Activated CD4-positive, alpha-beta T cell treated with anti-CD3 and anti-CD28 coated beads, Interleukin-2, amount 50 U/mL, for 24 hours (primary cell): Measurements from ENCODE around the gene GRIN2A.

Source experiments
- DNase-seq, 2 donors: peaks; one replicate each; pipeline ENCODE4 v3.0.0-alpha.2; 2020; ENCODE audit warnings: low read depth in 1 of 2, low spot score in 1 of 2

Gene GRIN2A

DNA sequence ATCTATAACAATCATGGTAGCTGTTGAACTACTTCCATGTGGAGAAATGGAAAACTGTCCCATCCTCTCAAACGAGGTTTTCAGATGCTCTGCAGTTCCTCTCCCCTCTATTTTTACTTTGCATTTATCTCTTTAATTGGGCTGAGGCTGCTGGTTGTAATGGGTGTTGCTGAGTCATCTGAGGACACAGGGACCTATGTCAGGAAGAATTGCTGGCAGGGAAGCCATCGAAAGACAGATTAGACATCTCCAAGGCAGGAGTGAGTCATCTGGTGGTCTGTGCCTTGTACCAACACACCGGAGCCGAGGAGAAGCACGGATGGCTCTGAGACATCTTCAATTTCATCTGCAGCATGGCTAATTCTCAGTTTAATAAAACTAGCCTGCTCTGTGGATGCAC lies 394.5 kb downstream of the GRIN2A start:
- no peak for DNase-seq

DNA sequence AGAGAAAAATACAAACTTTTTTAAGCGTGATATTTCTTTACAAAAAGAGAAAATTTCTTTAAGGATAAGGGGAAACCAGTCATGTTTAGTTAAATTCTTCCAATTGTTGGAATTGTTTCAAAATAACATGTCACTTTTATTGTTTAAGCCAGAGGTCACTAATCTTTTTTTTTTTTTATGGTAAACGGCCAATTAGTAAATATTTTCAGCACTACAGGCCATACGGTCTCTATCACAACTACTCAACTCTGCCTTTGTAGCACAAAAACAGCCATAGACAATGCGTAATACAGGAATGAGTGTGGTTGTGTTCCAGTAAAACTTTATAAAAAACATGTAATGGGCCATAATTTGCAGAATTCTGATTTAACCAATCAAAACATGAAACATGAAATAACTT lies 401.4 kb downstream of the GRIN2A start:
- no peak for DNase-seq

DNA sequence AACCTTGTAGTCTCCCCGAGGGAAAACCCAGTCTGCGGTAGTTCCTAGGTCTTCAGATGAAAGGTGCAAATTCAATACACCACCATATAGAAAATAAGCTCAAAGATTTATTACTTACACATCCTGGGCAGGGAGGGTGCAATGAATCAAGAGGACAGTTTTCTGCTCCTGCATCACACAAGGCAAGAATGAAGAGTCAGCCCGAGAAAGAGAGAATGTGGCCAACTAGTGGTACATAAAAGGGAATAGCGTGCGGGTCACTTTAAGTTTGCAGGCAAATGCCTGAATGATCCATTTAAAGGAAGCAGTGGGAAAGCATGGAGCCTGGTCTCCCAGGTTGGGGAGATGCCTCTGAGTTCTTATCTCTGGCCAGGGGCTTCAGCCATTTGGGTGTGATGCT lies 403.4 kb downstream of the GRIN2A start:
- DNase-seq = no peak

DNA sequence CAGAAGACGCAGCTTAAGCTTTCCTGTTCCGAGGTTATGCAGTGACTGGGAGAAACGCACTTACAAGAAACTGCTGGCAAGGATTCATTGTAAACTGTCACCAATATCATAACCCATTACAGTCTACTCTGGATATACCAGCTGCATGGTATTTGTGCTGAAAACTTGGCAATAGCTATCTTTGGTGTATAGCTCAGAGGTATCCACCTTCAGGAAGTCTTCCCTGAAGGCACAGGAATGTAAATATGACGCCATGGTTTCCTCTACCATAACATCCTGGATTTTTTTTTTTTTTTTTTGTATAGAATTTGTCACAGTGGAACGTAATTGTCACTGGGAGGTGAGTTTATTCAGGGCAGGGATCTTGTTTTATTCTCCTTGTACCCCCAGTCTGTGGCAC lies 406.2 kb downstream of the GRIN2A start:
- no peak for DNase-seq

DNA sequence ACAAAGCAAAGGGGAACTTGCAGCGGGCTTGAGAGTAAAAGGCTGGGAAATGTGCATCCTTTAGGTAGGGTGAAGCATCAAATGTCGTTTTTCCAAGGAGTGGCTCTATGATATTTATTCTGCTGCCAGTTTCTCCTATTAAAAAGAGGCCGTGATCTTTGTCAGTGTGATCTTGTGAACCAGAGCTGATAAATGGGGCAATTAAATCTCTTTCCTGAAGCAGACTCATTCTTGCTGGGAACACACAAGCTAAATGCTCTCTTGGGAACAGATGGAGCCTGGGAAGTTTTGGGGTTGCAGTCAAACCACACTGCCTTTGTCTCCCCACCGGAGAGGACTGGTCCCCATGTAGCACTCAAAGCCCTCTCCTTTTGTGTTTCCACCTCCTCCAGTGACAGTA lies 408.9 kb downstream of the GRIN2A start:
- no peak for DNase-seq

DNA sequence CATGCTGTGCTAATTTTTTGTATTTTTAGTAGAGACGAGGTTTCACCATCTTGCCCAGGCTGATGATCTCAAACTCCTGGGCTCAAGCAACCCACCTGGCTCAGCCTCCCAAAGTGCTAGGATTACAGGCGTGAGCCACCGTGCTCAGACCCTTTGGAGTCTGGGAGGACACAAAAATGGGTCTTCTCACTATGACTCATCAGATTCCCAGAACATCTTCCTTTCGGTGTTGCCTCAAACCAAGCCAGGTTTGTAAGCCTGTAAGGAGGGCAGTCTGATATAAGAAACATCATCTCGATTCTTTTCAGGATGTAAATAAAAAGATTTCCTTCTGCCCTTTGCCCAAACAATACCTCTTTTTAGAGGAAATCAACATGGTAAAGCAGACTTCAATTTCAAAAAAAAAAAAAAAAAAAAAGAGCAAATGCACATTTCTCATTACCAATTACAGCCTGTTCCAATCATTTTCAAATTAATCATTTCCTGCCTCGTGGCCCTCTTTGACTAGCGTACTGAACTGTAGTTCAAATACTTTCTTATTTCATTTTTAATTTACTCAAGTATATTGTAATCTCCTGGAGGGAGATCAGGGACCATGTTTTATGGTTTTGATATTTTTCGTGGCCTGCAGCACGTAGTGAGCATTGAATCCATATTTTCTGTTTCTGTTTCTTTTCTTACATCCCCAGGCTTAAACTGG lies 409.6 kb downstream of the GRIN2A start:
- no peak for DNase-seq

DNA sequence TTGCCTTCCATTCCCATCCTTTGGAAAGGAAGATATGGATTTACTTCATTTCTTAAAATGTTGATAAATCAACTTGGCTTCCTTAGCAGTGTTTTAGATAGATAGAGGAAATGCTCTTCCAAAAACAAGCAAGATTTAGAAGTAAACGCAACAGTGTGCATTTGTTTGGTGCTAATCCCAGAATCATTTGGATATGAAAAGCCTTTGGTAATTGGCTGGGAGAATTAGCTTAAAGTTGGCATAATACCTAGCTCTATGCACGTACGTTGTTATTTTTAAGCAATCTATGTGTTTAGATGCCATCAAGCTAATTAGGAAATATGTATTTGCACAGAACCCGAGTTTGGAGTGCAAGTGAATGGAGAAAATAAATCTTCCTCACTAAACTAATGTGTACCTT lies 415.3 kb downstream of the GRIN2A start:
- DNase-seq = no peak

DNA sequence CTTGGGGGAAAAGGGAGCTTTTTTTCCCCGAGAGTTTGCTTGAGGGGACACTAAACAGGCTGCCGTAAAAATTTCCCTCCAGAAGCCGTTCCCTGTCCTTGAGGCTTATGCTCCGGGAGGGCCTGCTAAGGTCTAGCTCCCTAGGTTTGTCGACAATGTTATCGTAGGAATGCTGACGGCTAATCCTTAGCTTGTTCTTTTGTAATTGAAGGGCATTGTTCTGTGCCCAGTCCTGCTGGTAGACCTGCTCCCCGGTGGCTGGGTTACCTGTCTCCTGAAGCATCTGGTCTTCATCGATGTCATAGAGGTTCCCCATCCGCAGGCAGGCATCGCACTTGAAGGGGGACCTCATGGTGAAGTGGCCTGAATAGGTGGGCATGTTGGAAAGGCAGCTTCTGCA lies 418.7 kb downstream of the GRIN2A start:
- no peak for DNase-seq

DNA sequence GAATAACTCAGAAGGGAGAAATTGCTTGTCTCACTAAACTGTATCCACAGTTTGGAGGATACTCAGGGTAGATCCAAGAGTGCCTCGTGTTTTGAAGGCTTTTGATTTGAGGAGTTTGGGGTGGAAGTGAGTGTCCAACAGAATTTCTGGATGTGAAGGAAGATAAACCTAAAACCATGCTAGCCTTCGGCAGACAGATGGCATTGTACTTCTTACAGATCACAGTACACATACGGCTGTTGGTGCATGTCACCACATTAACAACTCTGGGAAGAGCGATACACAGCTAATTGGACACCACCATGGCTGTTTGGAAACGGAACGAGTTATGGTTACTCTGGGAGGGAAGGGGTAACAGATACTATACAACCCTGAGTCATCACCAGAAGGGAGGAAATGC lies 420.4 kb downstream of the GRIN2A start:
- no peak for DNase-seq

DNA sequence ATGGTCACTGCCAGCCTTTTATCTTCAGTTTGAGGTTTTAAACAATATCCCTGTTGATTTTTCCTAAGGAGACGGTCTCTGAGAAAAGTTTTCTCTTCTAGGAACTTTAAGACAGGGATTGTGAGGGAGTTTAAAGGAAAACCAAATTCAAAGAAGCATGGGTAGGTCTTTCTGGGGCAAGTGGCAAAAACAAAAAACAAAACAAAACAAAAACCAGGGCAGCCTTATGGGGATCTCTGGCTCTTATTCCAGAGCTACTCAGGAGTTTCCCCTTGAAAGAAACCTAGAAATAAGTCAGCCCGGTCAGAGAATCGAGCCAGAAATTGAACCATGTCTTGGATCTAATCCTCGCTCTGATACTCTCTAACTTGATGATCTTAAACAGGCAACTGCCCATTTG lies 424.5 kb downstream of the GRIN2A start:
- DNase-seq = no peak

DNA sequence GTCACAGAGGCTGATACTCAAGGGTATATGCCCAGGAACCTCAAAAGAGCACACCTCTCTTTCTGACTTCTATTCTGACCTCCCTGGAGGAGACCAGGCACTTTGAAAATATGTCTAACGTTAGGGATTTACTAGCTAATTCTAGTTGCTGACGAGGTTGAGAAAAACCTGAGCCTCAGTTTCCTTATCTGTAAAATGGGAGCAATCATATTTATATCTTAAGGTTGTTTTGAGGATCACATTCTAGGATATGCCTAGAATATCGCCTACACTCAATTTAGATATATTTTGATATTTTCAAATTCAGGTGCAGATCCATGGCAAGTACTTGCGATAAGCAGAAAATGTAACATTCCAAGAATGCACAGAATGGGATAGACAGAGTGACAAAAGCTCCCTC lies 425.8 kb downstream of the GRIN2A start:
- DNase-seq = no peak

DNA sequence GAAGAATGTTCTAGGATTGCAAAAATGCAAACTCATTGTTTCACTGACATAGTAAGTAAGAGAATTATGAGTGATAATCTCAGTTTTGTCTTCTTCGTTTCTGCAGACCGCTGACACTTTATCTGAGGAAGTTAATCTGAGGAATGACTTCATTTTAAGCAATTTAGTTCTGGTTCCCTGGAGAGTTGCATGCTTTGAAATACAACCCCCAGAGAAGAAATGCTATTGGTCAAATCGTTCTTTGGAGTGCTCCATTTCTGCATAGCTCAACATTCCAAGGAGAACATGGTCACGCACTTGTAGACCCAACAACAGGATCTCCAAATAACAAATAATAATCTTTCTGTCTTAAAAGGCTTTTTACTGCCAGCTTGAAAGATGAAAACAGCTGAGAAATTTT lies 427.1 kb downstream of the GRIN2A start:
- no peak for DNase-seq

DNA sequence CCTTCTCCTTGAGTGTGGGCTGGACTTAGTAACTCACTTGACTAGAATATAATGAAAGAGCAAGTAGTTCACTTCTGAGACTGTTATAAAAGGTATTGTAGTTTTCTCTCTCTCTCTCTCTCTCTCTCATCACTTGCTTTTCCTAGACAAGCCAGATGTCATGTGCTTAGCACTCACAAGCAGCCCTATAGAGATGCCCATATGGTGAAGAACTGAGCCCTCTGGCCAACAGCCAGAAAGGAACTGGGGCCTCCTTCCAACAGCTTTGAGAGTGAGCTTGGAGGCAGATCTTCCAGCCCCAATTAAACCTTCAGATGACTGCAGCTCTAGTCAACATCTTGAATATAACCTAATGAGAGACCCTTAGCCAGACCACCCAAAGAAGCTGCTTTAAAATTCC lies 440.5 kb downstream of the GRIN2A start:
- no peak for DNase-seq

DNA sequence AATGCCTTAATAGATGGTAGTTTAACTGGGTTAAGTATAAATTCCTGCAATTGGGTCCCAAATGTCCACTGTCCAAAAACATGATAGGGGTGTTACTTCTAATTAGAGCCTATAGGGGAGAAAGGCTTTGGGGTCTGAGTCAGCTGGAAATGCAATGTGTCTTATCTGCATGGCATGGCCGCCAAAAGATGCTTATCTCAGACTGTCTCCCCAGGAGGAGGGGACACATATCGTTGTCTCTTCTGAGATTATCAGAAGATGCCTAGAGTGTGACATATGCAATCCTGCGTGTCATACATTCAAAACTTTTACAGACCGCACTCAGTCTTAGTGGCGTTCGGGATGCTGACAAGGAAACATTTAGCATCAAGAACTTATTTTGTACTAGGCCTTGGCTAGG lies 442.9 kb downstream of the GRIN2A start:
- DNase-seq = no peak

DNA sequence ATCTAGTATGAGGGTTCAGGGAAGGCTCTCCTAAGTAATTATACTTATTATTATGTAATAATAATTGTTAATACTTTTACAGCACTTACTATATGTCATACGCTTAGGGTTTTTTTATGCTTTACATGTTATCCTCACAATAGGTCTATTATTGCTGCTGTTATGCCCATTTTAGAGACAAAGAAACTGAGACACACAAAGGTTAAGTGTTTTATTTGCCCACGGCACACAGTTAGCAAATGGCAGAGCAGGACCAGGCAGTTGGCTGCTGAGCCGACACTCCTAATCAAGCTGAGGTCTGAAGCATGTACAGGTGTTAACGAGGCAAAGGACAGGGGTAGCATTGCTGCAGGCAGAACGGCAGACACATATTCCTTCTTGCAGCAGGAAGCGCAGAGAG lies 443.5 kb downstream of the GRIN2A start:
- DNase-seq = no peak

DNA sequence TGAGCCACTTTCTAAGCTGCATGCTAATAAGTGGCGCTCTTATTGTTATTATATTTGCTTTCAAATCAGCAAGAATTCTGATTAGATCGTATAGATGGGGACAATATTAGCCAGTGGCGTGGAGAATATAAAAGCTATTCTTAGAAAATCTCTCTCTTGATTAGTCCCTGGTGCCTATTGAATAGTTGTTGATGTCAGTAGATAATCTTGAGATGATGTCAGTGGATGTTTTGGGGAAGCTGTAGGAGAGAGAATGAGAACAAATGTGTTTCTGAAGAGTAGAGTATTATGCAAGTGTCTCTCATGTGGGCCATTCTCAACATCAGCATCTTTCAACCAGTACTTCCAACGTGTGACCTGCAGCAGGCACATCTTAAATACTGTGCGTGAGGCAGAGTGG lies 445.7 kb downstream of the GRIN2A start:
- DNase-seq = no peak

DNA sequence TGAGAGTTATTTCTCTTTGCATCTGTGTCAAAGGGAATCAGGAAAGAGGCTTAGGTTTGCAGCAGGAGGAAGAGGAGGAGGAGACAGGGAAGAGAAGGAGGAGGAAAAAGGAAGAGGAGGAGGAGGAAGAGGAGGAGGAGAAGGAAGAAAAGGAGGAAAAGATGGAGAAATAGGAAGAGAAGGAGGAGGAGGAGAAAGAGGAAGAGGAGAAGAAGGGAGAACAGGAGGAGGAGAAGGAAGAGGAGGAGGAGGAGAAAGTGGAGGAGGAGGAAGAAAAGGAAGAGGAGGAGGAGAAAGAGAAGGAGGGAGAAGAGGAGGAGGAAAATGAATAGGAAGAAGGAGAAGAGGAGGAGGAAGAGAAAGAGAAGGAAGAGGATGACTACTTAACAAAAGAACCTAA lies 459.1 kb downstream of the GRIN2A start:
- DNase-seq = no peak

DNA sequence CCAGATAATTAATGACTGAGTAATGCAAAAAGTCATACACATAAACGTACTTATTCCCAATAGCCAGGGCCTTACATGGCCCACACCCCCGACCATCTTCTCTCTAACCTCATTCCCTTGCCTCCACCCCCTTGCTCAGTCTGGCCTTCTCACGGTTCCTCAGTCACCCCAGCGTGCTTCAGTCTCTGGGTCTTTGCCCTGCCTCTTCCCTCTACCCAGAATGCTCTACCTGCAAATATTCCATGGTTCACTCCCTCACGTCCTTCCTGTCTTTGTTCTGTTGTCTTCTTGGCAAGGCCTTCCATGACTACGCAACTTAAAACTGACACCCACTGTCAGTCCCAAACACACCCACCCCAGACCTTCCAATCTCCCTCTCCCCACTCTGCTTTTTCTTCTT lies 468.3 kb downstream of the GRIN2A start:
- no peak for DNase-seq

DNA sequence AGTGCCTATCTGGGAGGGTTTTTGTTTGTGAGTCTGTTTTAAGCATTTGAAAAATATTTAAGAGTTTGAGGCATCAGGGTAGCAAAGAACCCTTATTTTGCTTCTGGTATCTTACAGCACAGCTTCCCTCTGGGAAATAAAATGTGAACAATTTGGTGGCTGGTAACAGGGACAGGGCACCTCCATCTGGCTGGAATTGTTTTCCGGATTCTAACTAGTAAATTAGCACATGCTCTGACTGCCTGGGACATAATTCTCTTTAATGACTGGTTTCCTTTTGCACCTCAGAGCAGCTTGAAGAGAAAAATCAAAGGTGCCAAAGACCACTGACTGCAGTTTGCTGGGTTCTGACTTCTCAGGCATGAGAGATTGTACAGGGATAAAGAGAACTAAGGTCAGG lies 469.1 kb downstream of the GRIN2A start:
- DNase-seq = no peak

DNA sequence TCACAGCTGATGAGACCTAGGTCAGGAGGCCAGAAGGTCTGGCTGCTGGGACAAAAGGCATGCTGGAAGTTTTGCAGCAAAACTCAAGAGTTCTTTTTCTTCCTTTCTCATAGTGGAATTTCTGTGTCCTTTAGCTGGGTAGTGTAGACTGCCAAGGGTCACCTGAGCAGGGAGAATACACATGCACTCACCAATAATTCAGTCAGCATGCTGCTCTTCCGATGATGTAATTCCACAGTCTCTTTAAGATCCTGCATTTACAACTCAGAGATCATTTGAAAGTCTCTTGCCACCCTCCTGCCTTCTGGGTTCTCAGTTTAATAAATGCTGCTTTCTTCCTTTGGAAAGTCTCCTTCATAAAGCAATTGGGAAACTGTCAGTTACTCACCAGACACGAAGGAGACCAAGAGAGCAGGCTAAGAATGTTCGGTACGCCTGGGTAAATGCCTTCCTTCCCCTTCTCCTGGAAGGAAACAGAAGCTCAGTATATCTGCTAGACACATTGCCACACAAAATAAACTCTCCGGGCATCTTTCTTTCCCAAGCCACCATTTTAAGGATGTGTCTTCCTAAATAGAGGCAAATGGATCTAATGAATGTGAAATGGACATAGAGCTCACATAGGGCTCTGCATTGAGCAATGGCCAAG lies 473.1 kb downstream of the GRIN2A start:
- no peak for DNase-seq

DNA sequence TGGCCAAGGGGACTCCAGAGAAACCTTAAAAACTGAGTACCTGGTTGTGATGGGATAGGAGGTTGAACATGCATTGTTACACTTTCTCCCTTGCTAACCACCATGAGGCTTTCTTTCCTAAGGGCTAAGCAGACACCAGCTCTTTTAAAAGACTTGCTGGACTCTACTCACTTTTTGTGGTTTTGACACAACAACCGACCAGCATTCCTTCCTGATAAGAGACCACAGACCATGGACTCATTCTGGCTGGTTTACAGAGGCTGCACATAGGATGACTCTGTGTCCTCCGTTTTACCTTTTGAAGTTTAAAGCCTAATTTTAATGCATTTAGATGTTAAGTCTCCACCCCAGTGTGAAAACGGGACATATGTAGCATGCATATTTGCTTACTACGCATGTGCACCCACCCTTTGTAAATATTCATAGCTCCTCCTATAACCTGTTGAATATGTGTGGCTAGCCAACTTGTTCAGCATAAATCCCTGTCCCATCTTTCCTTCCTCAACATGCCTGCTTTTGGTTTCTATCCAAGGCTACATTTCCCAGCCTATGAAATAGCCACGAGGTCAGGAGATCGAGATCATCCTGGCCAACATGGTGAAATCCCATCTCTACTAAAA lies 475.9 kb downstream of the GRIN2A start:
- no peak for DNase-seq

DNA sequence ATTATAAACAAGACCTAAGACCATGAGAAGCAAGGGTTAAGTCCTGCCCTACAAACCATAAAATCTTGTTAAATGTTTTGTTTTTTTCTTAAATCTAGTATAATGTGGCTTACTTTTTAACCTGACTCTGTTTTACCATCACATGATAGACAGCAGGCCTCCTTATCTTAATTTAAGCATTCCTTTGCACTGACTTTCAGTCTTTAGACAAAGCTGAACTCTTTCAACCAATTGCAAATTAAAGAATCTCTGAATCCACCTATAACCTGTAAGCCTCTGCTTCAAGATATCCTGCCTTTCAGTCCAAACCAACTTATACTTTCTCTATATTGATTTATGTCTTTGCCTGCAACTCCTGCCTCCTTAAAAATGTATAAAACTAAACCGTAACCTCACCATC lies 478.5 kb downstream of the GRIN2A start:
- DNase-seq = no peak
